H9 (cell line): ENCODE results near the gene CDH15. TPM values are rescaled to one million over a fixed set of nuclear protein-coding genes. Genes with fewer than 3 reads are reported as not detected.

Experiments used
- DNase-seq: peaks from one replicate; pipeline ENCODE4 v3.0.0-alpha.2; 2017
- H2AFZ ChIP-seq: one replicate; pipeline ENCODE4 v1.6.1; 2013; ENCODE audit warnings: mild to moderate bottlenecking, low read length, control low read depth, moderate library complexity
- H2AK5ac ChIP-seq: 2 replicates; pipeline ENCODE4 v1.6.1; 2013; ENCODE audit warnings: low read length, control low read depth, mixed read lengths; ENCODE audit not compliant: insufficient read length
- H2BK120ac ChIP-seq: one replicate; pipeline ENCODE4 v1.6.1; 2013; ENCODE audit warnings: low read depth, mild to moderate bottlenecking, low read length, control low read depth, inconsistent platforms; ENCODE audit not compliant: poor library complexity, severe bottlenecking
- H2BK12ac ChIP-seq: 2 replicates; pipeline ENCODE4 v1.6.1; 2013; ENCODE audit warnings: low read length, control low read depth, mixed read lengths, low read depth; ENCODE audit not compliant: insufficient read length
- H2BK15ac ChIP-seq: 2 replicates; pipeline ENCODE4 v1.6.1; 2013; ENCODE audit warnings: low read depth, low read length, control low read depth
- H2BK20ac ChIP-seq: one replicate; pipeline ENCODE4 v1.6.1; 2013; ENCODE audit warnings: low read depth, mild to moderate bottlenecking, low read length, control low read depth, inconsistent platforms; ENCODE audit not compliant: poor library complexity, severe bottlenecking
- H2BK5ac ChIP-seq: 2 replicates; pipeline ENCODE4 v1.6.1; 2013; ENCODE audit warnings: low read length, control low read depth, mixed read lengths; ENCODE audit not compliant: insufficient read length
- H3K14ac ChIP-seq: 2 replicates; pipeline ENCODE4 v1.6.1; 2013; ENCODE audit warnings: low read length, control low read depth; ENCODE audit not compliant: insufficient read depth
- H3K18ac ChIP-seq: 2 replicates; pipeline ENCODE4 v1.6.1; 2013; ENCODE audit warnings: low read depth, mild to moderate bottlenecking, mixed read lengths, low read length, control low read depth; ENCODE audit not compliant: insufficient read length
- H3K23ac ChIP-seq: 2 replicates; pipeline ENCODE4 v1.6.1; 2013; ENCODE audit warnings: low read length, control low read depth, mixed read lengths, low read depth; ENCODE audit not compliant: insufficient read length
- H3K23me2 ChIP-seq: 2 replicates; pipeline ENCODE4 v1.6.1; 2013; ENCODE audit warnings: low read depth, mild to moderate bottlenecking, mixed read lengths, low read length, control low read depth; ENCODE audit not compliant: insufficient read length, poor library complexity, severe bottlenecking
- H3K27ac ChIP-seq: 2 replicates; pipeline ENCODE4 v1.5.1; 2013; ENCODE audit warnings: low read length, control low read depth, mixed read lengths, low read depth; ENCODE audit not compliant: insufficient read length
- H3K27me3 ChIP-seq: 2 replicates; pipeline ENCODE4 v1.6.1; 2013; ENCODE audit warnings: low read length, control low read depth, inconsistent platforms; ENCODE audit not compliant: insufficient read depth
- H3K4ac ChIP-seq: 2 replicates; pipeline ENCODE4 v1.6.1; 2013; ENCODE audit warnings: low read depth, mild to moderate bottlenecking, control low read depth, inconsistent platforms, low read length, moderate library complexity
- H3K4me1 ChIP-seq: 2 replicates; pipeline ENCODE4 v1.6.1; 2013; ENCODE audit warnings: low read length, control low read depth, inconsistent platforms; ENCODE audit not compliant: insufficient read depth
- H3K4me2 ChIP-seq: 2 replicates; pipeline ENCODE4 v1.6.1; 2013; ENCODE audit warnings: low read length, control low read depth, mixed read lengths; ENCODE audit not compliant: insufficient read length, insufficient read depth
- H3K56ac ChIP-seq: 2 replicates; pipeline ENCODE4 v1.6.1; 2013; ENCODE audit warnings: low read depth, mild to moderate bottlenecking, mixed read lengths, low read length, control low read depth; ENCODE audit not compliant: insufficient read length
- H3K79me1 ChIP-seq: 2 replicates; pipeline ENCODE4 v1.6.1; 2013; ENCODE audit warnings: low read depth, mild to moderate bottlenecking, moderate library complexity, low read length, control low read depth, inconsistent platforms; ENCODE audit not compliant: insufficient read depth, poor library complexity, severe bottlenecking
- H3K79me2 ChIP-seq: 2 replicates; pipeline ENCODE4 v1.6.1; 2013; ENCODE audit warnings: low read length, control low read depth, inconsistent platforms; ENCODE audit not compliant: insufficient read depth
- H3K9ac ChIP-seq: 2 replicates; pipeline ENCODE4 v1.6.1; 2013; ENCODE audit warnings: low read length, control low read depth, mixed read lengths; ENCODE audit not compliant: insufficient read length; ENCODE audit errors: extremely low read depth
- H3K9me3 ChIP-seq: one replicate; pipeline ENCODE4 v1.6.1; 2013; ENCODE audit warnings: low read depth, low read length, inconsistent platforms; ENCODE audit not compliant: control insufficient read depth
- H3T11ph ChIP-seq: one replicate; pipeline ENCODE4 v1.6.1; 2013; ENCODE audit warnings: mild to moderate bottlenecking, low read length, control low read depth, inconsistent platforms
- H4K20me1 ChIP-seq: one replicate; pipeline ENCODE4 v1.6.1; 2013; ENCODE audit not compliant: control insufficient read depth, insufficient read length, insufficient read depth
- H4K5ac ChIP-seq: 2 replicates; pipeline ENCODE4 v1.6.1; 2013; ENCODE audit warnings: low read depth, mild to moderate bottlenecking, mixed read lengths, low read length, control low read depth; ENCODE audit not compliant: insufficient read length
- H4K8ac ChIP-seq: replicated peaks from 2 replicates; pipeline ENCODE4 v1.6.1; 2013; ENCODE audit warnings: low read length, control low read depth, mixed read lengths, low read depth; ENCODE audit not compliant: insufficient read length
- H4K91ac ChIP-seq: 2 replicates; pipeline ENCODE4 v1.6.1; 2013; ENCODE audit warnings: low read depth, mild to moderate bottlenecking, moderate library complexity, mixed read lengths, low read length, control low read depth; ENCODE audit not compliant: insufficient read length
- H3K27ac Mint-ChIP-seq, 3 experiments: 2 replicates in 2 of 3; 3 replicates in 1 of 3; pipeline ENCODE4 v1.8.0; 2020 to 2021; ENCODE audit warnings: mixed read lengths in 3 of 3, mild to moderate bottlenecking in 1 of 3, moderate library complexity in 1 of 3
- H3K27me3 Mint-ChIP-seq: 2 replicates; pipeline ENCODE4 v1.8.0; 2021; ENCODE audit warnings: low read depth, mild to moderate bottlenecking, moderate library complexity, mixed read lengths
- H3K36me3 Mint-ChIP-seq, 3 experiments: 2 replicates in 2 of 3; 3 replicates in 1 of 3; pipeline ENCODE4 v1.8.0; 2020 to 2021; ENCODE audit warnings: low read depth in 3 of 3, mixed read lengths in 3 of 3; ENCODE audit not compliant: insufficient read depth in 1 of 3
- H3K4me1 Mint-ChIP-seq, 2 experiments: 2 replicates each; pipeline ENCODE4 v1.8.0; 2020; ENCODE audit warnings: mixed read lengths in 2 of 2
- H3K4me3 Mint-ChIP-seq, 2 experiments: 2 replicates in 1 of 2; 3 replicates in 1 of 2; pipeline ENCODE4 v1.8.0; 2020 to 2021; ENCODE audit warnings: mild to moderate bottlenecking in 2 of 2, mixed read lengths in 2 of 2, moderate library complexity in 1 of 2
- H3K9me3 Mint-ChIP-seq, 2 experiments: 2 replicates in 1 of 2; 3 replicates in 1 of 2; pipeline ENCODE4 v1.8.0; 2020; ENCODE audit warnings: mild to moderate bottlenecking in 2 of 2, mixed read lengths in 2 of 2, moderate library complexity in 1 of 2
- WGBS: extraction: QIAGEN DNeasy Blood & Tissue Kit; methylation state at CpG from one replicate; pipeline ENCODE4 v1.1.7; 2013; ENCODE audit warnings: missing lambda C conversion rate, low lambda C conversion rate, mixed read lengths; ENCODE audit not compliant: insufficient read length; ENCODE audit errors: extremely low coverage; 5-methylcytosine and 5-hydroxymethylcytosine counted together
- total RNA-seq: library from RNA; stranded (reverse); gene quantifications from 2 replicates; pipeline ENCODE4 v1.2.1, GENCODE V29; 2021
- TF ChIP-seq, protein P1 (sequence below): fragments of 200-600 bp; sonication (generic); conservative IDR thresholded peaks from 3 replicates; pipeline ENCODE4 v1.8.0; 2021; ENCODE audit warnings: antibody characterized with exemption, mild to moderate bottlenecking

Gene CDH15
- total RNA-seq, 1 experiment from 2014 or later = 0.28 TPM

DNA sequence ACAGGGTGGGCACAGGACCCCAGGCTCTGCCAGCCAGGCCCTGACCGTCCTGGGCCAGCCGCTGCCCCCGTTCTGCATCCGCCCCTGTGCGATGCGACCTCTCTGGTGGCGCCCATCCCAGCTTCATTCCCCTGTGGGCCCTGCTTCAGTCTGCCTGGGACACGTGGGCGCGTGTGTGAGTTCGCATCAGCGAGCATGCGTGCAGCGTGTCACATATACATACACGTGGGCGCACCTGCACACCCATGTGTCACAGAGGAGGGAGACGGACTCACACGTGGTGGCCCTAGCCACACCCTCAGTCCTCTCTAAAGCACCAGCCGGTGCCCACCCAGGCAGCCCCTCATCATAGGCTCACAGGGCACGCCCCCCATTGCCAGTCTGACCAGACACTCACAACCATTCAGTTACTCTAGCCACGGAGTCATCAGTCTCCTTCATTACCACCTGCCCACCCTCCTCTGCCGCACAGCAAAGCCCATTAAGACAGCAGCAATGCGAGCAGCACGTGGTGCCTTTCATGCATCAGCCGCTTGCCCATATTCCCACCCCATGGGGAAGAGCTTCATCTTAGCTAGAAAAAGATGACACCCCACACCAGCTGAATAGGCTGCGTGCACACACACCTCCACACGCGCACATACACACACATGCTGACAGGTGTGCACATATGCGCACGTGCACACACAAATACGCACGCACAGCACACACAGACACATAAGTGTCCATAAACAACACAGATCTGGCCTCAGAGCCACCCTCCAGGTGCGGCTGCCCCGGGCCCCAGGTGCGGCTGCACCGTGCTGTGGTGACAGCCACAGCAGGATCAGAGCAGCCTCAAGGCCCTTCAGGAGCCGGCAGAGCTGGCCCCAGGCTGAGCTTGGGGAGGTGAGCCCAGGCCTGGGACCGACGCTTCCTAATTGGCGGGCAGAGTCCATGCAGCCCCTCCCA lies 9.5 kb upstream of the CDH15 start:
- H3K9ac ChIP-seq = no peak overlapping the region
- no peak overlapping the region for H3K27ac ChIP-seq
- H3K79me1 ChIP-seq = no peaks in the 10 kb centered on the region
- H3K23ac ChIP-seq = no peak overlapping the region
- no peak for DNase-seq
- no peak overlapping the region for H2BK5ac ChIP-seq
- no peak overlapping the region for H3T11ph ChIP-seq
- H4K5ac ChIP-seq = no peak overlapping the region
- H3K56ac ChIP-seq = no peak overlapping the region
- H3K4me2 ChIP-seq = no peak overlapping the region
- H3K27me3 ChIP-seq = no peaks in the 10 kb centered on the region
- H3K9me3 ChIP-seq = no peaks in the 10 kb centered on the region
- no peak overlapping the region for H2AFZ ChIP-seq
- H3K23me2 ChIP-seq = no peaks in the 10 kb centered on the region
- no peaks in the 10 kb centered on the region for H4K20me1 ChIP-seq
- Mint-ChIP-seq H3K4me1 (0 out of 4 replicates have a peak, but pooled peaks cover 0 to 5% of the 10 kb centered on the region in 2 experiments), H3K27ac (peak overlapping the region in 1 of 3 experiments; percentile 65; a peak in 2 of 7 replicates), H3K36me3 (no peaks in the 10 kb centered on the region; a peak in 1 of 7 replicates), H3K4me3 (no peak overlapping the region; a peak in 1 of 5 replicates), H3K9me3 (peaks cover 11 to 16% of the 10 kb centered on the region in 2 experiments), H3K27me3 (peaks cover 18% of the 10 kb centered on the region)
- no peak overlapping the region for H2BK15ac ChIP-seq
- no peak overlapping the region for H3K4ac ChIP-seq
- H3K14ac ChIP-seq = no peak overlapping the region
- H3K79me2 ChIP-seq = no peaks in the 10 kb centered on the region
- TF ChIP-seq, protein P1, sequence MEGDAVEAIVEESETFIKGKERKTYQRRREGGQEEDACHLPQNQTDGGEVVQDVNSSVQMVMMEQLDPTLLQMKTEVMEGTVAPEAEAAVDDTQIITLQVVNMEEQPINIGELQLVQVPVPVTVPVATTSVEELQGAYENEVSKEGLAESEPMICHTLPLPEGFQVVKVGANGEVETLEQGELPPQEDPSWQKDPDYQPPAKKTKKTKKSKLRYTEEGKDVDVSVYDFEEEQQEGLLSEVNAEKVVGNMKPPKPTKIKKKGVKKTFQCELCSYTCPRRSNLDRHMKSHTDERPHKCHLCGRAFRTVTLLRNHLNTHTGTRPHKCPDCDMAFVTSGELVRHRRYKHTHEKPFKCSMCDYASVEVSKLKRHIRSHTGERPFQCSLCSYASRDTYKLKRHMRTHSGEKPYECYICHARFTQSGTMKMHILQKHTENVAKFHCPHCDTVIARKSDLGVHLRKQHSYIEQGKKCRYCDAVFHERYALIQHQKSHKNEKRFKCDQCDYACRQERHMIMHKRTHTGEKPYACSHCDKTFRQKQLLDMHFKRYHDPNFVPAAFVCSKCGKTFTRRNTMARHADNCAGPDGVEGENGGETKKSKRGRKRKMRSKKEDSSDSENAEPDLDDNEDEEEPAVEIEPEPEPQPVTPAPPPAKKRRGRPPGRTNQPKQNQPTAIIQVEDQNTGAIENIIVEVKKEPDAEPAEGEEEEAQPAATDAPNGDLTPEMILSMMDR = no peak
- H2BK12ac ChIP-seq = no peak overlapping the region
- WGBS = no CpG with 5 or more reads among the region's 40 CpGs
- H2AK5ac ChIP-seq = no peak overlapping the region
- H2BK120ac ChIP-seq = no peak overlapping the region
- no peak overlapping the region for H3K18ac ChIP-seq
- H4K91ac ChIP-seq = no peak overlapping the region
- no peaks in the 10 kb centered on the region for H3K4me1 ChIP-seq
- H4K8ac ChIP-seq = no peak overlapping the region
- no peak overlapping the region for H2BK20ac ChIP-seq
